T-helper 9 cell (primary cell): Measurements from ENCODE around the gene DCC.

Experiments
- DNase-seq: peaks from one replicate; pipeline ENCODE4 v3.0.0-alpha.2; 2020

The DCC gene

DNA sequence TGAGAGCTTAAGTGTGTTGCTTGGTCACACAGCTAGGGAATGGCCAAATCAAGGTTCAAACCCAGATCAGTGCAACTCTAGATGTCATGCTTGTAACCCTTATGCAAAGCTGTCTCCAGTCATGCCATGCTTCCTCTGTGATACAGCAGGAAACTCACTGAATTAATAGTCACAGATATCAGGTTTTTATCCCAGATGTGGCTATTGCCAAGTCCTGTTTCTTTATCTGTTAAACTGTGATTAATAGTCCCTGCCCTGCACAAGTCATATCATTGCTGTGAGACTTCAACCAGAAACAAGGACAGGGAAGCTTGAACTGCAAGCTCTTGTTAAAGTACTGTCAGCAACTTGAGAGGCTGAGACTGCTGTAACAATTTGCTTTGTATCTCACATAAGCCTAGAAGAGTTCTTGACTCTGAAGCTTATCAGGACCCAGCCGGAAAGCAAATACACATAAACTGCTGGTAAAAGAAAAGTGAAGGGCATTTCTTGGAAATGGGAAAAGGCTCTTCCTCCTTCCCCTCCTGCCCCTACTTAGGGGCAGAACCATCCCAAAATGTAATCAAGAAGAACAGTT, 609.0 kb downstream of the DCC start:
- DNase-seq = no peak

DNA sequence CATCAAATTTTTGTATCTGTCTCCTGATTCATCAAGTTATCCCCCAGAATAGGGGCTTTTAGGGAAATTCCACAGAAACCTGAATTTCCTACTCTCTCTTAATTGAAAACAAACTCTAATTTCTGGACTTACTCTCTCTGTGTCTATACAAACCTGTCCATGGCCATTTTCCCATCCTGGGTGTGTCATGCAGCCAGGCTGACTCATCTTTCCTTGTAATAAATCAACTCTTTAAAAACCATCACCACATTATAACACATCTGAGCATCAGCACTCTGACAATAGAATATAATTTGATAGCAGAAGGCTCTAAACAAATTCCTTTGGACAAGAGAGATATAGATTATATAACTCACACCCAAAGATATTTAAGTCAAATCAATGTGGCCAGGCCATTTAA, 610.2 kb downstream of the DCC start:
- no peak for DNase-seq

DNA sequence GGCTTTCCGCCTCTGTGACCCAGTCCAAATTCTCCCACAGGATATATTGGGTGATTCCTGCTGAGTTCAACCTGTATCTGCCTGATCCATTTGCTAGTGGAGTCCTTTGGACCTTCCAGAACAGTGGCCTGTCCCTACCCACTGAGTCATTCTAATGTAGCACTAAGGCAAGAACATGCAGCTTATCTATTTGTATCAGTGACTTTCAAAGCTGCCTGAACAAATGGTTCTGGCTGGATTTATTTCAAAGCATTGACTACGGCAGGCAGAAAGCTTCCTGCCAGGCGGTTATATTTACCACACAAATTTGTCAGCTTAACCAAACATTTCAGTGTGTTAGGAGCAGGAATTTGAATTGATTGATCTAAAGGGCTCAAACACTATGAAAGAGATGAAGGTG, 613.4 kb downstream of the DCC start:
- no peak for DNase-seq

DNA sequence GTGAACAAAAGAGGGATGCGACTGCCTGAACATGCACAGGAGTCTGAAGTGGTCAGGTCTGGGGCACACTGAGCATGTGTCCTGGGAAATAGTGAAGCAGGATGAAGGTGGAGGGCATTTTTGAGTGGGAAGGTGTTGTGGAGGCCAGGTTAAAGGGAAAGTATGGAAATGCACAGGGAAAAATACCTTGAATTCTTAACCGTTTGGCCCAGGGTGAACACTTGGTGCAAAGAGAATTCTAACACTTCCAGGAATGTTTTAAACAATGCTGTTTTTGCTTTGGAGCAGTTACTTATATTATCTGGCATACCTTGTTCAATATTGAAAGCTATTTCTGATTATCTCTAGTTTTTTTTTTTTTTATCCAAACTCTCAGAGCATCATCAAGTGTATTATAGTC, 623.5 kb downstream of the DCC start:
- DNase-seq = no peak

DNA sequence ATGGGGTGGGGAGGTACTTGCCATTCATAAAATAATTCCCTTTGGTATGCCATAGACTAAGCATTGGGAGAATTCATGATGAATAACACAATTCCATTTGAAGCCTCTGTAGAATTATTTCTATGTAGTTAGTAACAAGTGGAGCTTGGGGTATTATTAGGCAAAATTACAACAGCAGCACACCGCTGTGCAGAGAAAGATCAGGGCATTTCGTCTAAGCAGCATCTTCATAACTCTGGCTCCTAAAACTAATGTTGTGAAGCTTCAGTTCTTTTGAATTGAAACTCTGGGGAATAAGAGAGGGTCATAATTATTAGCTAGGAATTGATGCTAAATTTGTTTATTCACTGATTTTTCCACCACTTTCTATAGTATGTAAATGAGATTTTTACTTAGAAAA, 630.7 kb downstream of the DCC start:
- DNase-seq = no peak

DNA sequence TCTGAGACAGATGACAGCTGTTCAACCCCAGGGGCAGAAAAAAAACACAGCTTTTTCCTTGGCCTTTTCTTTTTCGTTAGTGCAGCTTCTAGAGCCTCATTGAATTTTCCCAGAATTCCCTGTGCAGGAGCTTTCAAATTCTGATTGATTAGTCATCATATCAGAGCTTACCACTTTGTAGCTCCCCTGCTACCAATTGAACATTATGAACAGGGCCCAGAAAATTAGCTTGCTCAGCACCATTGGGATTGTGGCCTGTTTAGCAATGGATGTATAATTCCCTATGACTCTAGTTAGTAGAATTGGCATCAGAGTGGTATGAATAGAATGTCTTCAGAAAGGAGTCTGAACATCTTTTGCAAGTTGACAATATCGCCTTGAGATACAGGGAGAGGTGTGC, 631.1 kb downstream of the DCC start:
- DNase-seq = no peak

DNA sequence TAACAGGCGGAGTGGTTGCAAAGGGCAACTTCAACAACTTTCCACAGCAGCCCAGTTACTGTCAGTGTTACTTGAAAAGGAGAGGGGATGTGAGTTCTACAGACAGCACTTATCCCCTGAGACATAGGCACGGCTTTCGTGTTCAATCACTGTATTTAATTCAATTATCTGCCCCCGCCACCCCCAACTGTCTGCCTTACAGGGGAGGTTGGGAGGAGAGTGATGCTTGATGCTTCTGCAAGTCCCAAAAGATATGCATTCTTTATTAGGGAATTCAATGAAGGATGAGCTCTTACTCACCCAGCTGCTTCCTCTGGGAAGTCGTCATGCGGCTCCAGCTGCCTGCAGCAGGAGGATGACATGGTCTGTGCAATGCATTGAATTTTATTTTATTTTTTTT, 639.9 kb downstream of the DCC start:
- no peak for DNase-seq

DNA sequence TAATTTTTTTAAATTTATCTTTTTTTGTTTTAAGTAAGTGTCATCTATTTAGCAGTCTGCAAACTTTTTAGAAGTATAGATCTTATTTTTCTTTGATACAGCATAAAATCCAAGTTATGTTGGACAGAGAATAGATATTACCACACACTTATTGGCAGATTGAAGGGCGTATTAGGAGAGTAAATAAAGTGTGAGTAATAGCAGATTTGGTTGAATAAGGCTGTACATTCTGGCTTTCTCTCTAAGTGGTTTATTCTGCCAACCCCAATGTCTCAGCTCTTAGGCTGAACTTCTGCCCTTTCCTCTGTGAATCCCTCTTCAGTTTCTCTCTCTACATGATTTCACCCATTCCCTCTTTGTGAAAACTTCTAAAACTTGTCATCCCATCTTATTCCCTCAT, 651.2 kb downstream of the DCC start:
- DNase-seq = no peak

DNA sequence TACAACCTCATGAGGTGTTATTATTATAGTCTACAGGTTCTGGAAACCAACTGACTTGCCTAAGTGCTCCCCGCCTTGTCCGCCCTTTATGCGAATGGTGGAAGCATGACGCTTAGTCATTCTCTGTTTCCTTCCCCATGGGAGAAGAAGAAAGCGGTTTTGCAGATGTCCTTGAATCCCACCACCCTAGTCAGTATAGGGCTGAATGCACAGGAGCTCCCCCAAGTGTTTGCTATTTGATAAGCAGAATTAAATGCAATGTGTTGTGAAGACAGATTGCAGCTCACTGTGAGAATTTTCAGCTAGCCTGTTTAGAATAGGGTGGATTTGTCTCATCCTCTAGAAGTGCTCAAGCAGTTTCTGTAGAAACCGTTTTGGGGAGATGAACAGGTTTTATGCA, 652.0 kb downstream of the DCC start:
- no peak for DNase-seq

DNA sequence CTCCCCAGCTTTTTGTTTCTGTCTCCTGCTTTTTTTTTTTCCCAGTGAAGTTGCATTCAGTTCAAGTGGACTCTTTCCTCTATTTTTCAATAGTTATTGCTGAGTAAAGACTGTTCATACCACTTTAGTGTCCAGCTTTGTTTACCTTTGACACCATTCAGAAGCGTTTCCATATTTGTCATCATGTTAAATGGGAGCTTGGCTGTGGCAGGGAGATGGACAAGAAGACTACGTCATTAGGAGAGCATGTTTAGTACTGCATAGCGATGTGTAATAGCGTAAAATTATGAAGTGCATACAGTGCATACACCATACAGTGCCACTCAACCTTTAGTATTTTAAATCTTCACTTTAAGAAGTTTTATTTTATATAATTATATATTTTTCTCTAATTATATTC, 655.9 kb downstream of the DCC start:
- DNase-seq = no peak

DNA sequence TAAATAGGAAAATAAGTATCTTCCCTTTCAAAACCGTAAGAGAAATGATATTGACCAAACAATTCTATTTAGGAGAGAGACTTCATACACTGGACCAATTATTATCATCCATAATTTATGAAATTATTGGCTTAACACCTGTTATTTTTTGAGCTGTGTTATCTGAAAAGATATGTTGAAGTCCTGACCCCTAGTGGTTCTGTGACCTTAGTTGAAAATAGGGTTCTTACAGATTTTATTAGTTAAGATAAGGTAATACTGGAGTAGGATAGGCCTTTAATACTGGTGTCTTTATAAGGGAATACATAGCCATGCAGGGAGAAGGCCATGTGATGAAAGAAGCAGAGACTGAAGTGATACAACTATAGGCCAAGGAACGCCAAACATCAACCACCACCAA, 659.6 kb downstream of the DCC start:
- no peak for DNase-seq

DNA sequence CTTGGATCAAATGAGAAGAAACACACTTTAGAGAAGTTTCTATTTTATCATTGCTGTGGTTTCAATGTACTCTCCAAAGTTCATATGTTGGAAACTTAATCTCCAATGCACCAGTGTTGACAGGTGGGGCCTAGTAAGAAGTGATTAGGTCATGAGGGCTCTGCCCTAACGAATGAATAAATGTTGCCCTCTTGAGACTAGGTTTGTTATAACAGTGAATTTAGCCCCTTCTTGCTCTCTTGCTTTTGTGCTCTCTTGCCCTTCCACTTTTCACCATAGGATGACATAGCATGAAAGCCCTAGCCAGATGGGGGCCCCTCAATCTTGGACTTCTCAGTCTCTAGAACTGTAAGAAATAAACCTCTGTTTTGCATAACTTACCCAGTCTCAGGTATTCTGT, 664.8 kb downstream of the DCC start:
- no peak for DNase-seq

DNA sequence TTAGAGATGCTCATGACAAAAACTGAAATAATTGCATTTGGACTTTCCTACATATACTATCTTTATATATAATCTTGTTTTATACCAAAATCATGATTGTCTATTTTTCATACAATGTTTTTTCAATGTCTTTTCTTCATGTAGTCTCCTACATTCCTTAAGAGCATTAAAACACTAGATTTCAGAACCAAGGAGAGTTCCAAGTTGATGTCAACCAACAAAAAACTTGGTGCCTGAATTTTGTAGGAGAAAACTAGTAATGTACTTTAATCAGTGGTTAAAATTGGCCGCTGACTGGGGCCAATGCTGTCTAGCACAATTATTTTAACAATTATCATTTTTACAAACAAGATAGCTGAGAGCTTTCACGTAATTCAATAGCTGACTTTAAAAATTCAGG, 678.8 kb downstream of the DCC start:
- no peak for DNase-seq

DNA sequence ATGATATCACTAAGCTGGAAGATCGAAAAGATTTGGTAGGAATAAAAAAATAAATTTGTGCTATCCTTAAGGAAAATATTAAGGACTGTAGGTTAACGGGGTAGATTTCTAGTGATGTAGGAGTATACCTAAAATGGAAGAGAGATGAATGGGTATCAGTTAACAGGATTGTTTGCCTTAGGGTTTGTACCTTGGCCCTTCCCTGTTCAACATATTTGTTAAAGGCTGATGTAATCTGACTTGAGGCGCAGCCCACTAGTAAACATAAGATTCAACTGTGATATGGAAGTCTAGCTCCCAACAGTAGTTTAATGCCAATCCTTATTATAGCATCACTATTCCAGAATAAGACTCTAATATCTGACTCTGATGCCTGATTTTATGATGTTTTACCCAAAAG, 685.2 kb downstream of the DCC start:
- DNase-seq = no peak

DNA sequence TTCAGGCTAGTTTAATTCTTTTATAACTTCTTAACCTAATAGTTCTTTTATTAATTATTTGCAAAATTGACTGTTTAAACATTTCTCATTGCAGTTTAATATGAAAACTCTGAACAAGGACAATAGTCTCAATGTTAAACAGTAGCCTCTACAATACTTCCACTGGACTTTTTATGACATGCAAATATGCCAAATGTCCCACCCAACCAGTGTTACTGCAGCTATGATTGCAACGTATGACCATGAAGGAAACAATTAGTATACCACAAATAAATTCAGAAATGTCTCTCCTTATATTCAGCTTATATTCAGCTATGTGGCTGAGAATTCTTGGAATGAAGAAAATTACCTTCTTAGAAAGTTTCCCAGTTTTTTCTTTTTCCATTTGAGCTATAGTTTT, 688.6 kb downstream of the DCC start:
- no peak for DNase-seq

DNA sequence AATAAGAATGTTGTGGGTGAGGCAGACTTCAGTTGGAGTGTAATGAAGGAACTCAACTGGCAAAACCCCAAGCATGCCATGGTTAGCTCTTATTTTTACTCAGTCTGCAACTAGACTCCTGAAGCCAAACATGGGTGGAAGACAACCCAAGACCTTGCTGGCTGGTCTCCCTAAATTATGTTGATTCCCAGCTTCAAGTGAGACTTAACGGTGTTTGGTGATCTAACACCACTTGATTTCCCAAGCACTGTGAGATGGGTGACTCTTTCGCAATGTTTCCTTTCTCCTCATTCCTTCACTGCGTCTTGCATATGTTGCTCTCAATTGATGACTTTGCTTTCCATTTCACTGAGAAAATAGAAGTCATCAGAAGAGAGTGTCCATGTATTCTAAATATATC, 693.1 kb downstream of the DCC start:
- DNase-seq = no peak

DNA sequence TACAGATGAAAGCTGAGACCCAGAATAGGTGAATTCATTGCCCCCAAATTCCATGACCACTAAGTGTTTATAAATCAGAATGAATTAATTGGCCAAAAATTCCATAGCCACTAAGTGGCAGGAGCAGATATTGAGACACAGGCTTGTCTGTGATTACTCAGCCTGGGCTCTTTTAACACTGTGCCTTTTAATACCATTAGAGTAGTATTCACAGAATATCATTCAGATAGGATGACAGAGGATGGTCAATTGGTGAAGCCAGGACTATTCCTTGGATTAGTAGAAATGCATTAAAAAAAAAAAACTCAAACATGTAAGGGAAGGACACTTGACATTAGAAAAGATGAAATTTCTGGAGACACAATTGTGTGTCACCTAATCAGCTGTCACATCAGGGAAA, 698.6 kb downstream of the DCC start:
- no peak for DNase-seq

DNA sequence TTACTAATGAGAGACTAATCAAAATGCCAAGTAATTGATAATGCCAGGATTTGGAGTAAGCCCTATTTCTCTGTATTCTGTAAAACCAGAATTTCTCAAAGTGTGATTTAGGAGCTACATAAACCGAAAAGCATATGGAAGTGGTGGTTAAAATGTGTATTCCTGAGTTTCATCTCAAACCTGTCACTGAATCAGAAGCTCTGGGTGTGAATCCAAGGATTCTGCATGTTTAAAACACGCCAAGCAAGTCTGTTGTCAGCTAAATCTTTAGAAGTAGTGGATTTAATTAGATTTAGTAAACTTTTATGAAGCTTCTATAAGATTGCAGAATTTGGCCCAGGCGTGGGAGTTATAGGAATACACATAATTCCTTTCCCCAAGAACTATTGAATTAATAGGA, 700.3 kb downstream of the DCC start:
- DNase-seq = no peak

DNA sequence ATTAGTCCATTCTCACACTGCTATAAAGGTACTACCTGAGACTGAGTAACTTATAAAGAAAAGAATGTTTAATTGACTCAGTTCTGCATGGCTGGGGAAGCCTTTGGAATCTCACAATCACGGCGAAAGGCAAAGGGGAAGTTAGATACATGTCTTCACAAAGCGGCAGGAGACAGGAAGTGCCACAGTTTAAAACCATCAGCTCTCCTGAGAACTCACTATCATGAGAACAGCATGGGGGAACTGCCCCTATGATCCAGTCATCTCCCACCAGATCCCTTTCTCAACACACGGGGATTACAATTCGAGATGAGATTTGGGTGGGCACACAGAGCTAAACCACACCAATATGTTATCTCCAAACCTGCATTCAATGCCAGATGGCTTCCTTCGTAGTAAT, 716.1 kb downstream of the DCC start:
- no peak for DNase-seq

DNA sequence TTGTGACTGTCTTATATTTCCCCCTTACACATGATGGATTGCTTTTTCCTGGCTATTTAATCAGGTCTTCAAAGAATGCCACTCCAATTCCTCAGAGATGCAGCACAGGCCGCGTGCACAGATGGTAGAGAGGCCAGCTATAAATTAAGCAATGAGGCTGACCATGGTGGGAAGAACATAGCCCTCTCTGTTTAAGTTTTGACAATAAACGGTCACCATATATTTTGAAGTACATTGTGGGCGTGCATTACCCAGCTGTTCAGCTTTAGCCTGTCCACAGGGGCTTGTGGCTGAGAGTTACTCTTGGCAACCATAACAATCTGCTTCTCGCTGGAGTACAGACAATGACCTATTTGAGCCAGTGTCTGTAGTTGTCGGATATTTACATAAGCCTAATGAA, 730.8 kb downstream of the DCC start:
- no peak for DNase-seq

DNA sequence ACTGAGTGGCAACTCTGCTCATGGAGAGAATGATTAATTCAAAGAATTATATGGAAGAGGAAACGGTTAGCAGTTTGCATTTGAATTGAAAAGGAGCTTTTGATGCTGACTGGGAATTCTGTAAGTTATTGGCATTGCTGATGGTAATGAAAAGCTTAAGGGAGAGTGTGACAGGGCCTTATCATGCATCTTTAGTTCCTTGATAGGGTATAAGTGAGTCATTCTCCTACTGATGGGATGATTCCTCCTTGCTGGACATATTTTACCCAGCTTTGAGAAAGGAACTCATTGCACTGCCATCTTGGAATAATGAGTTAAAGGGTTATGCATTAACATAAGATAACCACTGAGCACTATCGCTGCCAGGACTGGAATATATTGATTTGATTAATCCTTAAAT, 740.7 kb downstream of the DCC start:
- no peak for DNase-seq

DNA sequence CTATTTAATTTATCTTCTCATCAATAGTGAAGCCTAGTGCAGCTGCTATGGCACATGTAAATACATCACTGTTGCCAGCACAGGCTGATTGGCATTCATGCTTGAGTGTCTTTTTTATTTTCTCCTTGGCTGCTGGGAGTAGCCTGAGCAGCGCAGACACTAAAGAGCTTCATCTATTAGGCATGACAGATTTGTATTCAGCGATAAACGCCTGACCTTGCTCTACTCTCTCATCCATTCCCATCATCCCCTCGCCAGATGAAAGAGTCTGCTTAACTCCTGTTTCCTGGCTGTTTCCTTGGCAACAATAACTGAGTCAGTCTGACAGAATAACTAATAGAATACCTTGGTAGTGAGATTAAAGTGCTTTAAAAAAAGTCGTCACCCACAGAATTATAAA, 753.6 kb downstream of the DCC start:
- DNase-seq = no peak

DNA sequence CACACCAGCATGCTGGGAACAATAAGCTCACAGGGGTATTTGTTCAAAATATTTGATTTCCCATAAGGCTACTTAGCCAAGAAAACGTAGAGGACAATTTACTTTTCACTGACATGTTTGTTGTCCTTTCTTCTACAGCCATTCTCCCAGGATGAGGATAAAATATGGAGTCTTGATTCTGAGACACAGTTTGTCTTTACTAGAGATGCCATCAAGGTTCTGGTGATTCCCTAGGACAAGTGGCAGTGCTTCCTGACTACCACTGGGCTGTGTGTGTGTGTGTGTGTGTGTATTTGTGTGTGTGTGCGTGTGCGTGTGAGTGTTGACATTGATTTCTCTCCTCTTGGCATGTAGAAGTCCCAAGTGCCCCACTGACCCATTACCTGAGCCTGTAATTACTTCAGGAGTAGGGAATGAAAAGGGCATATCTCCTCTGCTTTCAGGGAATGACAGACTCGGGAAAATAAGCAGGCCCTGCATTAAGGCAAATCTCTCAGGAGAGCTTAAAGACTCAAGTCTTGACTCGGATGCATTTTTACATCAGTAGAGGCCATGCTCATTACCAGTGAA, 761.6 kb downstream of the DCC start:
- no peak for DNase-seq

DNA sequence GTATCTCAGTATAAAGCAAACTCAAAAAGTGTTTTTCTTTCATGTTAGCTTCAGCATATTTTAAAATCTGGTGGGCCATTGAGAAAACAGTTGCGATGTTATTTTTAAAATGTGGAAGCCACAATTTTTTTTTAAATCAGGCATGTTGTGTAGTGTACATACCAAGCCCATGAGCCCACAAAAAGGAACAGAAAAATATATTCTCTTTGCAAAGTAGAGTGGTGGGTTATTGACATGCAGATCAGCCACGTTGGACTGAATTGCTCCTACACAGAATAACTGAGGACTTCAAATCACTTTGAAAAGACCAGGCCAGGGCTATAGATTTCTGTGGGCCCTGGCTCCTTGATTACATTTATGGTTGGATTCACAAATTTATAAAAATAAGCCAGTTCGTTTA, 774.4 kb downstream of the DCC start:
- DNase-seq = no peak

DNA sequence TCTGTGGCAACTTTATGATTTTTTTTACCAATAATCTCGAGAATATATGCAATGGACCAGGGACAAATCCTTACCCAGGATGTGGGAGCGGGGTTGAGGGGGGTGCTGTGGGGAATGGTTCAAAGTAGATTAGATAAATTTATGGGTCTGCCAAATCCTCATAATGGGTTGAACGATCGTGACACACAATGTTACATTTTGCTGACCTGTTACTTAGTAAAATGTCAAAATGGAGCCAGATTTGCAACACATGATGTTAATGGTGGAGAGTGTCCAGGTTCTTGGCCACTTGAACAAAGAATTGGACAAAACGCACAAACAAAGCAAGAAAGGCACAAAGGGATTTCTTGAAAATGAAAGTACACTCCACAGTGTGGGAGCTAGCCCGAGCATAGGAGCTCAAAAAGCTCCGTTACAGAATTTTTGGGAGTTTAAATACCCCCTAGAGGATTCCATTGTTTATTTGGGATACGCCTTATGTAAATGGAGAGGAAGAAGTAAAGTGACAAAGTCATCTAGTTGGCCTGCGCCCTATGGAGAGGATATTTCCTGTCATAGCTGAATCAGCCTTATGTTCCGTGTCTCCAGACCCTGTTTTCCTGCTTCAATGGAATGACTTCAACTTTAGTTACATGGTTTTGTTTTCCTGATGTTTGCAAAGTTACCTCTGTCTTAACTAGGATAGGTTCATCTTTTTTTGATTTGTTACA, 776.0 kb downstream of the DCC start:
- DNase-seq = no peak
